Peyer's patch (tissue), 4 donors: ENCODE data around the gene ZFP92.

ENCODE experiments used
- CTCF ChIP-seq, 6 experiments: fragments of 450-650 bp in 4 of 6; fragments of 200-600 bp in 2 of 6; sonication (generic) in 1 of 6; IDR thresholded peaks; one replicate each; pipeline ENCODE4 v1.5.1; 2017 to 2019; ENCODE audit warnings: antibody characterized with exemption in 6 of 6, mild to moderate bottlenecking in 3 of 6, moderate library complexity in 1 of 6
- POLR2A ChIP-seq, 2 donors: fragments of 450-650 bp; IDR thresholded peaks; one replicate each; pipeline ENCODE4 v1.5.1; 2017; ENCODE audit warnings: antibody characterized with exemption in 2 of 2, mild to moderate bottlenecking in 2 of 2, moderate library complexity in 2 of 2

- TF ChIP-seq CTCF (IDR thresholded peaks at IDR 0.05) (no peak), POLR2A (IDR thresholded peaks at IDR 0.05) (no peak)
Observed at GRCh38 chrX:153417637-153418036, 6.4 kb downstream of the ZFP92 start.
